ENCODE results near the gene DUS1L.

The DUS1L gene

DNA sequence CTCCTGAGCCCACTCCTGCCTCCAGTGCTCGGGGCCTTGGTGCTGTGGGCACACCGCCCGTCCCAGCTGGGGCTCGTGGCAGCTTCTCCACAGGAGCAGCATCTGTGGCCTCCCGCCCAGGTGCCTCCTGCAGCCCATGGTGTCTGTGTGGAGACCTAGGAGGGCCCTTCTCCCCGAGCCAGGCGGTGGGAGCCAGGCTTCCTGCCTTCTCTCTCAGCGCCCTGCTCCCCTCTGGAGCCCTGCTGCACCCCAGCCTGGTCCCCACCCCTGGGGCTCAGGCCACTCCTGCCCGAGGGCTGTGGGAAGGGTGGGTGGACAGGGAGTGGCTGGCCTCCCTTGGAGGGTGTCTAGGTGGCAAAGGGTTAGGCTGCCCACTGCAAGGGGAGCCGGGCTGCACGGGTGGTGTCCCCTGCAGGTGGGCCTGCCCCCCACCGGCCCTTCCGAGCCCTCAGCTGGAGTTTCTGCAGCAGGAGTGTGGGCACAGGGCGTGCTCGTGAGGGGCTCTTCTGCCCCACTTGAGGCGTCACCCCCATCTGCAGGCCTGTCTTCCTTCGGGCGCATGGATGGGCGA, 53.9 kb downstream of the DUS1L start:
- DNase-seq, result no peak

- DNase-seq, result no peak
These were observed 54.8 kb downstream of the DUS1L start for GRCh38 chr17:82010575-82011525.

DNA sequence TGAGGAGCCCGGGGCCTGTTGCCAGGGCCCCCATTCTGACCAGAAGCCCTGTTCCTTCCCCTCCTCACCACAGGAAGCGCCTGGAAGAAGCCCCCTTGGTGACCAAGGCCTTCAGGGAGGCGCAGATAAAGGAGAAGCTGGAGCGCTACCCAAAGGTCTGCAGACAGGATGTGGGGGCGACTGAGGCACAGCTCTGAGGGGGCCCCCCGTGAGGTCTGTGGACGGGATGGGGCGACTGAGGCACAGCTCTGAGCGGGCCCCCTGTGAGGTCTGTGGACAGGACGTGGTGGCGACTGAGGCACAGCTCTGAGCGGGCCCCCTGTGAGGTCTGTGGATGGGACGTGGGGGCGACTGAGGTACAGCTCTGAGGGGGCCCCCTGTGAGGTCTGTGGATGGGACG, 56.2 kb downstream of the DUS1L start:
- DNase-seq, result no peak

GRCh38 chr17:82008941-82009405, 56.6 kb downstream of the DUS1L start:
- DNase-seq, result no peak

DNA sequence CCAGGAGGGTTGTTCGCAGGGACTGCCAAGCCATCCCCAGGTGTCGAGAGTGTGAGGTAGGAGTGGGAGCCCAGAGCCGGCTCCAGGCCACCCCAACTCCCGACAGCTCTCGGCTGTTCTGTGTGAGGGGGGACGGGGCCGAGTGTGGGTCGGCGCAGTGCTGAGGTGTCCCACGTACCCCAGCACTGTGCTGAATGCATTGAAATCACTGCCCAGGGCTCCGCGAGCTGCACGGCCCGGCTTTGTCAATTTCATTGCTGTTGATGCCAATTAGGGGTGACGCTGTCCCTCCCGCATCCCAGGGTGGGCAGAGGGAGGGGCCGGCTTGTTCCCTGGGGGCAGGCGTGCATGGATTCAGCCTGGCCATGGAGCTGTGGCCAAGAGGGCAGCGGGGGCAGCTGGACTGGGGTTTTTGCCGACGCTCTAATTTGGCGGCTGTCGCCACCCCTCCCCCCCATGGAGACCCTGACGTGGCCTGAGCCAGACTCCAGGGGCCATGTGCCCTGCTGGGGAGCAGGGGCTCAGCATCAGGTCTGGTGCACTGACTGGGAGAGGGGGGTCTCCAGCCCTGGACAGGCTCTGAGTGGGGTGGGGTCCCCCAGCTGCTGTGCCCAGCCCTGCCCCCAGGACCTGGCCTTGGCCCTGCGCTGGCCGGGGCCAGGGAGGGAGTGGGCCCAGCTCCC, 57.2 kb downstream of the DUS1L start:
- DNase-seq, result no peak

Data from stimulated activated CD4-positive, alpha-beta T cell treated with anti-CD3 and anti-CD28 coated beads, Interleukin-2, amount 100 ng/mL, for 24 hours (primary cell).